HepG2 (cell line): ENCODE results near the gene ALPK3. TPM values are rescaled to one million over a fixed set of nuclear protein-coding genes. Genes with fewer than 3 reads are reported as not detected.

Source experiments
- ATM ChIP-seq: fragments of 450-650 bp; IDR thresholded peaks from 2 replicates; pipeline ENCODE4 v1.7.1; 2017; ENCODE audit warnings: mild to moderate bottlenecking, borderline replicate concordance
- DNMT3B ChIP-seq: conservative IDR thresholded peaks from 2 replicates; pipeline ENCODE4 v1.6.1; 2016; ENCODE audit warnings: missing biosample characterization, control low read depth
- ELF3 ChIP-seq: IDR thresholded peaks from 2 replicates; pipeline ENCODE4 v1.6.1; 2016; ENCODE audit warnings: missing genetic modification reagents, missing compliant biosample characterization
- ESRRA ChIP-seq: sonication (generic); formaldehyde crosslinking; IDR thresholded peaks from 2 replicates; pipeline ENCODE4 v1.5.1; 2020; ENCODE audit warnings: mild to moderate bottlenecking, low read depth, missing genetic modification reagents
- EZH2 ChIP-seq: conservative IDR thresholded peaks from 2 replicates; pipeline ENCODE4 v1.6.1; 2012; ENCODE audit warnings: mild to moderate bottlenecking, low read depth, low read length, moderate library complexity
- FIP1L1 ChIP-seq: fragments of 200-400 bp; formaldehyde crosslinking; IDR thresholded peaks from 2 replicates; pipeline ENCODE4 v1.6.1; 2018; ENCODE audit warnings: low read depth, mild to moderate bottlenecking, low read length, moderate library complexity, borderline replicate concordance; ENCODE audit not compliant: insufficient read depth
- FOXJ3 ChIP-seq: sonication (generic); formaldehyde crosslinking; IDR thresholded peaks from 2 replicates; pipeline ENCODE4 v1.4.0; 2020; ENCODE audit warnings: missing genetic modification reagents, mild to moderate bottlenecking, borderline replicate concordance
- GABPB1 ChIP-seq: IDR thresholded peaks from 2 replicates; pipeline ENCODE4 v1.6.1; 2016; ENCODE audit warnings: mild to moderate bottlenecking, missing genetic modification reagents, moderate library complexity, missing compliant biosample characterization
- HNRNPH1 ChIP-seq: fragments of 200-400 bp; formaldehyde crosslinking; optimal IDR thresholded peaks from 2 replicates; pipeline ENCODE3; 2017; ENCODE audit warnings: mild to moderate bottlenecking, low read depth, low read length
- MEF2D ChIP-seq: sonication (generic); formaldehyde crosslinking; IDR thresholded peaks from 2 replicates; pipeline ENCODE4 v1.5.1; 2020; ENCODE audit warnings: mild to moderate bottlenecking, missing genetic modification reagents
- SIN3B ChIP-seq: fragments of 150-350 bp; IDR thresholded peaks from 2 replicates; pipeline ENCODE4 v1.6.1; 2014; ENCODE audit warnings: low read length
- SMC3 ChIP-seq: IDR thresholded peaks from 2 replicates; pipeline ENCODE4 v1.6.1; 2011; ENCODE audit warnings: low read length, improper control_type of control experiment
- SNAI1 ChIP-seq: sonication (generic); formaldehyde crosslinking; IDR thresholded peaks from 2 replicates; pipeline ENCODE4 v1.5.0; 2020; ENCODE audit warnings: mild to moderate bottlenecking, missing genetic modification reagents, borderline replicate concordance
- SOX6 ChIP-seq, 2 experiments: fragments of 450-650 bp in 1 of 2; sonication (generic) in 1 of 2; formaldehyde crosslinking in 1 of 2; IDR thresholded peaks; 2 replicates each; pipeline versions ENCODE4 v1.4.0 to v1.6.1; 2017 to 2020; ENCODE audit warnings: antibody characterized with exemption in 1 of 2, mild to moderate bottlenecking in 1 of 2, missing genetic modification reagents in 1 of 2
- TEF ChIP-seq: sonication (generic); formaldehyde crosslinking; IDR thresholded peaks from 2 replicates; pipeline ENCODE4 v1.5.0; 2020; ENCODE audit warnings: missing genetic modification reagents
- TP53 ChIP-seq: sonication (generic); formaldehyde crosslinking; conservative IDR thresholded peaks from 2 replicates; pipeline ENCODE4 v1.4.0; 2020; ENCODE audit warnings: missing genetic modification reagents
- WIZ ChIP-seq: sonication (generic); formaldehyde crosslinking; IDR thresholded peaks from 2 replicates; pipeline ENCODE4 v1.5.1; 2020; ENCODE audit warnings: mild to moderate bottlenecking, missing genetic modification reagents
- ZNF225 ChIP-seq: sonication (generic); formaldehyde crosslinking; IDR thresholded peaks from 2 replicates; pipeline ENCODE4 v1.4.0; 2020; ENCODE audit warnings: mild to moderate bottlenecking, missing genetic modification reagents
- ZNF260 ChIP-seq: sonication (generic); formaldehyde crosslinking; IDR thresholded peaks from 2 replicates; pipeline ENCODE4 v1.4.0; 2020; ENCODE audit warnings: missing genetic modification reagents, low read depth, mild to moderate bottlenecking, borderline replicate concordance
- ZNF33A ChIP-seq: sonication (generic); formaldehyde crosslinking; IDR thresholded peaks from 2 replicates; pipeline ENCODE4 v1.5.1; 2020; ENCODE audit warnings: missing genetic modification reagents, mild to moderate bottlenecking, moderate library complexity, borderline replicate concordance
- ZNF33B ChIP-seq: sonication (generic); formaldehyde crosslinking; IDR thresholded peaks from 2 replicates; pipeline ENCODE4 v1.5.1; 2020; ENCODE audit warnings: mild to moderate bottlenecking, missing genetic modification reagents
- polyA plus RNA-seq, 8 experiments: library from polyadenylated mRNA; depleted of rRNA in 3 of 8; stranded (reverse) in 7 of 8; unstranded in 1 of 8; fragments of >200 nt; fragmentation: Illumina TruSeq in 4 of 8; extraction: Trizol in 4 of 8; gene quantifications; 2 replicates each; pipeline versions ENCODE4 v1.2.1 to v1.2.3, GENCODE V29; 2011 to 2016; ENCODE audit warnings: low read depth in 4 of 8, missing spikeins in 1 of 8, mixed read lengths in 1 of 8; ENCODE audit not compliant: insufficient read depth in 1 of 8
- total RNA-seq, 5 experiments: library from RNA; depleted of rRNA; stranded (reverse); fragments of >200 nt; fragmentation: Illumina TruSeq; extraction: Trizol; gene quantifications; 2 replicates each; pipeline ENCODE4 v1.2.3, GENCODE V29; 2016; ENCODE audit warnings: low read depth in 1 of 5
- TF ChIP-seq, protein P1 (sequence below): sonication (generic); formaldehyde crosslinking; IDR thresholded peaks from 2 replicates; pipeline ENCODE4 v1.5.1; 2020; ENCODE audit warnings: missing genetic modification reagents, mild to moderate bottlenecking, borderline replicate concordance
- TF ChIP-seq, protein P2 (sequence below): sonication (generic); formaldehyde crosslinking; IDR thresholded peaks from 2 replicates; pipeline ENCODE4 v1.8.0; 2022; ENCODE audit warnings: missing genetic modification reagents, mild to moderate bottlenecking, borderline replicate concordance
- TF ChIP-seq, protein P3 (sequence below): IDR thresholded peaks from 2 replicates; pipeline ENCODE4 v1.6.1; 2018; ENCODE audit warnings: missing genetic modification reagents, mild to moderate bottlenecking, missing compliant biosample characterization

Gene ALPK3
- total and polyA plus RNA-seq, 2 of the 13 experiments (the other 11 are each of a cell fraction or from before 2014, with no cell fraction given), result 0.04 to 0.42 TPM

DNA sequence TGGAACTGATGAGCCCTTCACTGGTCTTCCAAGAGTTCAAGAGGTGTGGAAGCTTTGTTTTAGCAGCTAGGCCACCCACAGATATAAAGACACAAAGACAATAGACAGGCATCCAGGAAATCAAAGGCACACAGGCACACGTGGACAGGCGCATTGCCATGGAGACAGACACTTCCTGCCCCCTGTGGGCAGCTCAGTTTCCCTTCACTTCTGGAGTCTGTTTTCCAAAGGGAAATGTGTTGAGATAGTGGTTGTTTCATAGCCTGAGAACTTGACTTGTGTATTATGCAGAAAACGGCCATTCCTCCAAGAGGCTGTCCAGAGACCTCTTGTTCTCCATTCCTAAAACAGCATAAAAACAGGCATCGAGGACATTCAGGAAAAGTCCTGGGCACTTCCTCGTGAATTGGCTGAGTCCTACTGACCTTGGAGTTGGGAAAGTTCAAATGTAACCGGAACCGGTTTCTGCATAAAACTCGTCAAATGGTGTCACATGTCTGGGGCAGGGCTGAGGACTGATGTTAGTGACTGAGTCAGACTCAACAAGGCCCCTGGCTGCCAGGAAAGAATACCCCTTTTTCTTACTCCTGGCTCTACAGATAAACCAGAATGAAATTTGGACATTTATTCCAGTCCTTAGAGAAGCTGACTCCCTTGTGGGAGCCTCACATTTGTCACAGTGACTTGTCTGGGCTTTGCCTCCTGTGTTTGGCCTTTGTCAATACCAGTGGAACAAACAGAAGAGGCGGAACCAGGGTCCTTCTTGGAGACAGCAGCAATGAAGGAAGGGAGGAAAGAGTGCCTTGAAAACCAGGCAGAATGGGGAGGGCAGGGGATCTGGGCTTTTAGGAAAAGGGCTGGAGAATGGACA is 1.3 kb downstream of the ALPK3 start (continued):
- TF ChIP-seq SMC3, result no peak
- no peak for TF ChIP-seq WIZ
- TF ChIP-seq HNRNPH1, result no peak
- no peak for TF ChIP-seq SOX6 (IDR thresholded peaks at IDR 0.05)
- TF ChIP-seq SOX6 (CRISPR knock-in tag; IDR thresholded peaks at IDR 0.05), result no peak; the same call in 1 of the 2 replicates
- no peak for TF ChIP-seq ZNF33A (CRISPR knock-in tag)
- no peak for TF ChIP-seq SNAI1 (CRISPR knock-in tag)
- TF ChIP-seq ZNF260 (CRISPR knock-in tag), result no peak
- peak; percentile 68 for TF ChIP-seq ELF3 (CRISPR knock-in tag)
- TF ChIP-seq MEF2D (CRISPR knock-in tag), result 0 out of 2 replicates have a peak, but pooled peaks have one; percentile 29
- TF ChIP-seq, protein P1, sequence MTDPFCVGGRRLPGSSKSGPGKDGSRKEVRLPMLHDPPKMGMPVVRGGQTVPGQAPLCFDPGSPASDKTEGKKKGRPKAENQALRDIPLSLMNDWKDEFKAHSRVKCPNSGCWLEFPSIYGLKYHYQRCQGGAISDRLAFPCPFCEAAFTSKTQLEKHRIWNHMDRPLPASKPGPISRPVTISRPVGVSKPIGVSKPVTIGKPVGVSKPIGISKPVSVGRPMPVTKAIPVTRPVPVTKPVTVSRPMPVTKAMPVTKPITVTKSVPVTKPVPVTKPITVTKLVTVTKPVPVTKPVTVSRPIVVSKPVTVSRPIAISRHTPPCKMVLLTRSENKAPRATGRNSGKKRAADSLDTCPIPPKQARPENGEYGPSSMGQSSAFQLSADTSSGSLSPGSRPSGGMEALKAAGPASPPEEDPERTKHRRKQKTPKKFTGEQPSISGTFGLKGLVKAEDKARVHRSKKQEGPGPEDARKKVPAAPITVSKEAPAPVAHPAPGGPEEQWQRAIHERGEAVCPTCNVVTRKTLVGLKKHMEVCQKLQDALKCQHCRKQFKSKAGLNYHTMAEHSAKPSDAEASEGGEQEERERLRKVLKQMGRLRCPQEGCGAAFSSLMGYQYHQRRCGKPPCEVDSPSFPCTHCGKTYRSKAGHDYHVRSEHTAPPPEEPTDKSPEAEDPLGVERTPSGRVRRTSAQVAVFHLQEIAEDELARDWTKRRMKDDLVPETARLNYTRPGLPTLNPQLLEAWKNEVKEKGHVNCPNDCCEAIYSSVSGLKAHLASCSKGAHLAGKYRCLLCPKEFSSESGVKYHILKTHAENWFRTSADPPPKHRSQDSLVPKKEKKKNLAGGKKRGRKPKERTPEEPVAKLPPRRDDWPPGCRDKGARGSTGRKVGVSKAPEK (CRISPR knock-in tag), result no peak
- no peak for TF ChIP-seq DNMT3B (CRISPR knock-in tag)
- TF ChIP-seq, protein P2, sequence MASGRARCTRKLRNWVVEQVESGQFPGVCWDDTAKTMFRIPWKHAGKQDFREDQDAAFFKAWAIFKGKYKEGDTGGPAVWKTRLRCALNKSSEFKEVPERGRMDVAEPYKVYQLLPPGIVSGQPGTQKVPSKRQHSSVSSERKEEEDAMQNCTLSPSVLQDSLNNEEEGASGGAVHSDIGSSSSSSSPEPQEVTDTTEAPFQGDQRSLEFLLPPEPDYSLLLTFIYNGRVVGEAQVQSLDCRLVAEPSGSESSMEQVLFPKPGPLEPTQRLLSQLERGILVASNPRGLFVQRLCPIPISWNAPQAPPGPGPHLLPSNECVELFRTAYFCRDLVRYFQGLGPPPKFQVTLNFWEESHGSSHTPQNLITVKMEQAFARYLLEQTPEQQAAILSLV, result no peak
- TF ChIP-seq TP53, result no peak
- no peak for TF ChIP-seq EZH2
- peak; percentile 47; the same call in 1 of the 2 replicates for TF ChIP-seq ESRRA (CRISPR knock-in tag)
- TF ChIP-seq ATM, result no peak
- peak; percentile 46; the same call in 1 of the 2 replicates for TF ChIP-seq GABPB1 (CRISPR knock-in tag)
- no peak for TF ChIP-seq TEF (CRISPR knock-in tag)
- TF ChIP-seq SIN3B, result no peak
- TF ChIP-seq FIP1L1, result no peak
- peak; percentile 41; the same call in 1 of the 2 replicates for TF ChIP-seq FOXJ3 (CRISPR knock-in tag)
- TF ChIP-seq, protein P3, sequence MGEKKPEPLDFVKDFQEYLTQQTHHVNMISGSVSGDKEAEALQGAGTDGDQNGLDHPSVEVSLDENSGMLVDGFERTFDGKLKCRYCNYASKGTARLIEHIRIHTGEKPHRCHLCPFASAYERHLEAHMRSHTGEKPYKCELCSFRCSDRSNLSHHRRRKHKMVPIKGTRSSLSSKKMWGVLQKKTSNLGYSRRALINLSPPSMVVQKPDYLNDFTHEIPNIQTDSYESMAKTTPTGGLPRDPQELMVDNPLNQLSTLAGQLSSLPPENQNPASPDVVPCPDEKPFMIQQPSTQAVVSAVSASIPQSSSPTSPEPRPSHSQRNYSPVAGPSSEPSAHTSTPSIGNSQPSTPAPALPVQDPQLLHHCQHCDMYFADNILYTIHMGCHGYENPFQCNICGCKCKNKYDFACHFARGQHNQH, result peak; percentile 30
- no peak for TF ChIP-seq ZNF225 (CRISPR knock-in tag)
- TF ChIP-seq ZNF33B (CRISPR knock-in tag), result no peak
